C4-2B (cell line): ENCODE results near the gene NPIPB9.
"Not testable (repeated sequence)": the region's sequence is repeated elsewhere in the genome, so short reads cannot be mapped to it uniquely, and the experiment has no call there.

Source experiments
- H3K27ac ChIP-seq: fragments of 450-650 bp; 2 replicates; pipeline ENCODE4 v1.5.1; 2017
- CTCF ChIP-seq: fragments of 450-650 bp; conservative IDR thresholded peaks from 2 replicates; pipeline ENCODE4 v1.5.1; 2017; ENCODE audit warnings: mild to moderate bottlenecking
- ZFX ChIP-seq: fragments of 450-650 bp; IDR thresholded peaks from 2 replicates; pipeline ENCODE4 v1.6.1; 2017

The NPIPB9 gene

GRCh38 chr16:28820016-28820415, 68.4 kb downstream of the NPIPB9 start:
- TF ChIP-seq ZFX (no peak), CTCF (no peak)
- no peak overlapping the region for H3K27ac ChIP-seq

- not testable (repeated sequence) for H3K27ac ChIP-seq
These were observed 69.0 kb downstream of the NPIPB9 start for GRCh38 chr16:28820546-28820945.

GRCh38 chr16:28821874-28822519, 70.4 kb downstream of the NPIPB9 start:
- H3K27ac ChIP-seq = peak overlapping the region; percentile 99
- TF ChIP-seq ZFX (no peak), CTCF (no peak)
